ENCODE measurements around the gene LANCL3. TPM values are rescaled to one million over a fixed set of nuclear protein-coding genes. Genes with fewer than 3 reads are reported as not detected.

The LANCL3 gene
- total RNA-seq, 4 donors from 2014 or later: 2.3 to 3.7 (median 2.7) TPM

DNA sequence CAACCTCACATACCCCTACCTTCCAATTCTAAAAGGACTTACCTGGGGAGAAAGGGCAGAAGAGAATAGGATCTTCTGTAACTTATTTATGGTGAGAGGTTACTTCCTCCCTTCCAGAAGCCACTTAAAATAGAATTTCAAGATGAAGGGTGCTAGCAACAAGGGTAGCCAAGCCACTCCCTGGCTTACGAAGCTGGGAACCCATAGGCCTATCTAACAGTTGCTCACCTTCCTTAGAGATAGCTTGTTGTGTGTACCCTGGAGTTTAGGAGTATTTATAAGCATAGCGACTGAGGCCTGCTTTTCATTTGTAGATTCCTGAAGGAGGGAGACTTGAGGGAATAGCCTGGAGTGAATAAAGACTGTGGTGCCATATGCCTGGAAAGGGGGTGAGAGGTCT is 143.0 kb downstream of the LANCL3 start:
- Histone ChIP-seq H3K9me3 (no peaks in the 10 kb centered on the region), H3K4me3 (no peak overlapping the region), H3K27ac (no peak overlapping the region), H3K36me3 (no peaks in the 10 kb centered on the region), H3K27me3 (no peaks in the 10 kb centered on the region), H3K4me1 (no peaks in the 10 kb centered on the region)
- TF ChIP-seq, protein P1, sequence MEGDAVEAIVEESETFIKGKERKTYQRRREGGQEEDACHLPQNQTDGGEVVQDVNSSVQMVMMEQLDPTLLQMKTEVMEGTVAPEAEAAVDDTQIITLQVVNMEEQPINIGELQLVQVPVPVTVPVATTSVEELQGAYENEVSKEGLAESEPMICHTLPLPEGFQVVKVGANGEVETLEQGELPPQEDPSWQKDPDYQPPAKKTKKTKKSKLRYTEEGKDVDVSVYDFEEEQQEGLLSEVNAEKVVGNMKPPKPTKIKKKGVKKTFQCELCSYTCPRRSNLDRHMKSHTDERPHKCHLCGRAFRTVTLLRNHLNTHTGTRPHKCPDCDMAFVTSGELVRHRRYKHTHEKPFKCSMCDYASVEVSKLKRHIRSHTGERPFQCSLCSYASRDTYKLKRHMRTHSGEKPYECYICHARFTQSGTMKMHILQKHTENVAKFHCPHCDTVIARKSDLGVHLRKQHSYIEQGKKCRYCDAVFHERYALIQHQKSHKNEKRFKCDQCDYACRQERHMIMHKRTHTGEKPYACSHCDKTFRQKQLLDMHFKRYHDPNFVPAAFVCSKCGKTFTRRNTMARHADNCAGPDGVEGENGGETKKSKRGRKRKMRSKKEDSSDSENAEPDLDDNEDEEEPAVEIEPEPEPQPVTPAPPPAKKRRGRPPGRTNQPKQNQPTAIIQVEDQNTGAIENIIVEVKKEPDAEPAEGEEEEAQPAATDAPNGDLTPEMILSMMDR (IDR thresholded peaks at IDR 0.05): no peak
- no peak for TF ChIP-seq POLR2A (IDR thresholded peaks at IDR 0.05)
- no peak for TF ChIP-seq EP300 (IDR thresholded peaks at IDR 0.05)
- no peak for TF ChIP-seq POLR2AphosphoS5 (IDR thresholded peaks at IDR 0.05)
- no peak for ATAC-seq
- WGBS, 2 donors (ENCODE audit: low coverage in 1 of 2): 60% methylated on average over 1 of the region's 2 CpGs; no CpG with 5 or more reads in 1 of the 2 donors

DNA sequence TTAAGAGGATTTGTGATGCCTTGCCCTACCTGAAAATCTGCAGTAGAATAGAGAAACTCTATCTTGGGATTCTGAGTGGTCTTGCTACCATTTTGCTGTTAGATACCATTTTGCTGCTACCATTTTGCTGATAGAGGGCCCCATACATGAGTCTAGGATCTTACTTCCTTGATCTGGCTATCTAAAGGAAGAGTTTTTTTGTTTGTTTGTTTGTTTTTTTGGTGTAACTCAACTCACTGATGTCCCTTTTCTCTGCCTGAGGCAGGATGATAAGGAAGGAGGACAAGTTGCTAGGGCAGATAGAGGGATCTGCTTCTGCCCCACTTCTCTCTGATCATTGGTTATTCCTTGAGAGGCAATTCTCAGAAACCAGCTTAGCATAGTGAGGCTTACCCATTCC is 145.1 kb downstream of the LANCL3 start:
- Histone ChIP-seq H3K4me3 (no peak overlapping the region), H3K4me1 (no peaks in the 10 kb centered on the region), H3K9me3 (no peaks in the 10 kb centered on the region), H3K27ac (no peak overlapping the region), H3K27me3 (no peaks in the 10 kb centered on the region), H3K36me3 (no peaks in the 10 kb centered on the region)
- TF ChIP-seq, protein P1 (IDR thresholded peaks at IDR 0.05): no peak
- TF ChIP-seq POLR2AphosphoS5 (IDR thresholded peaks at IDR 0.05) (no peak), POLR2A (IDR thresholded peaks at IDR 0.05) (no peak), EP300 (IDR thresholded peaks at IDR 0.05) (no peak)
- no peak for ATAC-seq

DNA sequence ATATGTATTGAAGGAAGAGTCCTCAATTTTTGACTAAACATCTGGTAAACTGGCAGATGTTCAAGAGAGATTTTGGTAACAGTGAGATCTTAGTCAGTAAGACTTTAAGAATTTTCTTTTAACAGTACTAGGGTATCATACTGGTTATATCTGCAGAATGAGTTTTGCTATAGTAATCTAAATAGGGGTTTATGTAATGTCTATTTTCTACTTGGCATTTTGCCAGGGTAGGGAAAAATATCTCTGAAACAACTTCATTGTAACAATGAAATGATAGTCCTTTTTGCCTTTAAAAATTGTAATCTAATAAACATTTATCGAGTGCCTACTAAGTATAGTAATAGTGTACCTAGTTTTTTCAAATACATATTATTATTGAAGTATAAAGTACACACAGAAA is 146.2 kb downstream of the LANCL3 start:
- Histone ChIP-seq H3K4me1 (peaks cover 0 to 6% (median 0%) of the 10 kb centered on the region in 3 donors), H3K9me3 (no peaks in the 10 kb centered on the region), H3K27ac (no peak overlapping the region), H3K27me3 (no peaks in the 10 kb centered on the region), H3K36me3 (no peaks in the 10 kb centered on the region), H3K4me3 (no peak overlapping the region)
- no peak for ATAC-seq
- TF ChIP-seq POLR2A (IDR thresholded peaks at IDR 0.05): no peak
- 33 to 53% methylated on average over 1 of the region's 1 CpG for WGBS, 2 donors (ENCODE audit: low coverage in 1 of 2)

DNA sequence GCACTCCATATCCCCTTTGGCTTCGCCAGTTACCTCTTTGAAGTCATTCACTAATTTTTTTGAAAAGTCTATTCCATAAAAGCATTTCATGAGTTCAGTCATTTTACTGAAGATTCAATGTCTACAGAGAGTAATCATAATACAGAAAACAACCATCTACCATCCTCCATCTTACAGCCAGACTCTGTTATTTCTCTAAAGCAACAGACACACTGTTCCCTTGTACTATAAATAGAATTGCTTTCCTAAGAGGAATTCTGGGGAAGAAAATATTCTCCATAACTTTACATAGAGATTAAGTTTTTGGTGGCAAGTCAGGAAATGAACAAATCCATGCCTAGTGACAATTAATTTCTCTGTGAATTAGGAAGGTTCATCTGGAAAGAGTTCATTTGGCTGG is 151.1 kb downstream of the LANCL3 start:
- TF ChIP-seq, protein P1 (IDR thresholded peaks at IDR 0.05): no peak
- TF ChIP-seq EP300 (IDR thresholded peaks at IDR 0.05) (no peak), POLR2A (IDR thresholded peaks at IDR 0.05) (no peak)
- Histone ChIP-seq H3K36me3 (no peaks in the 10 kb centered on the region), H3K4me3 (no peak overlapping the region), H3K4me1 (peaks cover 0 to 16% (median 0%) of the 10 kb centered on the region in 3 donors), H3K9me3 (no peaks in the 10 kb centered on the region), H3K27ac (peak overlapping the region; percentile 59 to 72 (median 68)), H3K27me3 (no peaks in the 10 kb centered on the region)
- WGBS, 2 donors (ENCODE audit: low coverage in 1 of 2): 45 to 54% methylated on average over 1 of the region's 1 CpG
- no peak for ATAC-seq

DNA sequence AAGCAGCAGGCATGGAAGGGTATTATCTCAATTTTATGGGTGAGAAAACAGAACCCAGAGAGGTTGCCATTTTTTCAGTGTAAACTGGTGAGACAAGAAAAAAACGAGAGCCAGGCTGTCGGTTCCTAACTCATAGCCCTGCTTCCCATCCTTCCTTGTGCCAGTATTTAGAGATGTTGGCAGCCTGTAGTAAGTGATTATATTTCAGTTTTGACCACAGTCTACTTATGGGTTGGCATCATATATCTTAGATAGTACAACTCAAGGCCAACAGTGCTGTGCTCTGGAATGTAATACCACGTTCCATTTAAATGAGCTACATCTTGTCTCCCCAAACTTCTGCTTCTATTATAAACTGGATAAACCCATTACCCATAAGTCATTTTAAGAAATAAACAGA is 154.9 kb downstream of the LANCL3 start:
- Histone ChIP-seq H3K27me3 (no peaks in the 10 kb centered on the region), H3K36me3 (no peaks in the 10 kb centered on the region), H3K27ac (no peak overlapping the region), H3K4me3 (no peak overlapping the region), H3K4me1 (peaks cover 0 to 16% (median 0%) of the 10 kb centered on the region in 3 donors), H3K9me3 (no peaks in the 10 kb centered on the region)
- ATAC-seq: no peak
- 50 to 78% methylated on average over 2 to 3 of the region's 3 CpGs for WGBS, 2 donors (ENCODE audit: low coverage in 1 of 2)
- TF ChIP-seq, protein P1 (IDR thresholded peaks at IDR 0.05): no peak
- TF ChIP-seq POLR2AphosphoS5 (IDR thresholded peaks at IDR 0.05): peak; percentile 18

Other genes with a start within 250 kb of the LANCL3 start
- 10 to 100 TPM in 1 of 4 donors, 1 to 10 TPM in 3; 5.3 to 13.9 (median 7.0) TPM for gene PRRG1, start 222.3 kb upstream of the LANCL3 start, total RNA-seq
- 10 to 100 TPM in 3 of 4 donors, 1 to 10 TPM in 1; 9.2 to 20.5 (median 13.9) TPM for gene XK, start 114.1 kb downstream of the LANCL3 start, total RNA-seq
- gene CYBB, start 208.4 kb downstream of the LANCL3 start, total RNA-seq: 10 to 100 TPM in 2 of 4 donors, 1 to 10 TPM in 2; 4.0 to 40.3 (median 19.6) TPM